HEK293 (cell line): Measurements from ENCODE around the gene FAM210B.

ENCODE experiments used
- KLF16 ChIP-seq: fragments of 450-650 bp; formaldehyde crosslinking; IDR thresholded peaks from 2 replicates; pipeline ENCODE4 v1.5.1; 2017; ENCODE audit warnings: missing biosample characterization, missing genetic modification characterization
- KLF7 ChIP-seq: fragments of 450-650 bp; formaldehyde crosslinking; IDR thresholded peaks from 2 replicates; pipeline ENCODE4 v1.5.1; 2016; ENCODE audit warnings: missing biosample characterization, missing genetic modification characterization, borderline replicate concordance
- TCF7L2 ChIP-seq: IDR thresholded peaks from 2 replicates; pipeline ENCODE4 v1.6.1; 2011; ENCODE audit warnings: low read depth, mild to moderate bottlenecking, inconsistent platforms, low read length, moderate library complexity, borderline replicate concordance
- TRIM28 ChIP-seq: IDR thresholded peaks from 2 replicates; pipeline ENCODE4 v1.6.1; 2011; ENCODE audit warnings: low read length, control low read depth, borderline replicate concordance
- ZNF19 ChIP-seq: fragments of 450-650 bp; formaldehyde crosslinking; IDR thresholded peaks from 2 replicates; pipeline ENCODE4; 2016; ENCODE audit warnings: missing biosample characterization, missing genetic modification characterization, low read depth
- TF ChIP-seq, protein P1 (sequence below): fragments of 450-650 bp; formaldehyde crosslinking; IDR thresholded peaks from 2 replicates; pipeline ENCODE4 v1.5.1; 2016; ENCODE audit warnings: missing biosample characterization, missing genetic modification characterization
- TF ChIP-seq, protein P2 (sequence below): fragments of 450-650 bp; formaldehyde crosslinking; IDR thresholded peaks from 2 replicates; pipeline ENCODE4 v1.5.1; 2016; ENCODE audit warnings: missing biosample characterization, missing genetic modification characterization

- TF ChIP-seq, protein P1, sequence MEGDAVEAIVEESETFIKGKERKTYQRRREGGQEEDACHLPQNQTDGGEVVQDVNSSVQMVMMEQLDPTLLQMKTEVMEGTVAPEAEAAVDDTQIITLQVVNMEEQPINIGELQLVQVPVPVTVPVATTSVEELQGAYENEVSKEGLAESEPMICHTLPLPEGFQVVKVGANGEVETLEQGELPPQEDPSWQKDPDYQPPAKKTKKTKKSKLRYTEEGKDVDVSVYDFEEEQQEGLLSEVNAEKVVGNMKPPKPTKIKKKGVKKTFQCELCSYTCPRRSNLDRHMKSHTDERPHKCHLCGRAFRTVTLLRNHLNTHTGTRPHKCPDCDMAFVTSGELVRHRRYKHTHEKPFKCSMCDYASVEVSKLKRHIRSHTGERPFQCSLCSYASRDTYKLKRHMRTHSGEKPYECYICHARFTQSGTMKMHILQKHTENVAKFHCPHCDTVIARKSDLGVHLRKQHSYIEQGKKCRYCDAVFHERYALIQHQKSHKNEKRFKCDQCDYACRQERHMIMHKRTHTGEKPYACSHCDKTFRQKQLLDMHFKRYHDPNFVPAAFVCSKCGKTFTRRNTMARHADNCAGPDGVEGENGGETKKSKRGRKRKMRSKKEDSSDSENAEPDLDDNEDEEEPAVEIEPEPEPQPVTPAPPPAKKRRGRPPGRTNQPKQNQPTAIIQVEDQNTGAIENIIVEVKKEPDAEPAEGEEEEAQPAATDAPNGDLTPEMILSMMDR, result no peak
- TF ChIP-seq TRIM28 (no peak), TCF7L2 (no peak), KLF7 (tag by site-specific recombination) (no peak), KLF16 (no peak), ZNF19 (no peak)
- TF ChIP-seq, protein P2, sequence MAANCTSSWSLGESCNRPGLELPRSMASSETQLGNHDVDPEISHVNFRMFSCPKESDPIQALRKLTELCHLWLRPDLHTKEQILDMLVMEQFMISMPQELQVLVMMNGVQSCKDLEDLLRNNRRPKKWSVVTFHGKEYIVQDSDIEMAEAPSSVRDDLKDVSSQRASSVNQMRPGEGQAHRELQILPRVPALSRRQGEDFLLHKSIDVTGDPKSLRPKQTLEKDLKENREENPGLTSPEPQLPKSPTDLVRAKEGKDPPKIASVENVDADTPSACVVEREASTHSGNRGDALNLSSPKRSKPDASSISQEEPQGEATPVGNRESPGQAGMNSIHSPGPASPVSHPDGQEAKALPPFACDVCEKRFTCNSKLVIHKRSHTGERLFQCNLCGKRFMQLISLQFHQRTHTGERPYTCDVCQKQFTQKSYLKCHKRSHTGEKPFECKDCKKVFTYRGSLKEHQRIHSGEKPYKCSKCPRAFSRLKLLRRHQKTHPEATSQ (tag by site-specific recombination), result no peak
Measured at GRCh38 chr20:56360908-56361205, 2.1 kb downstream of the FAM210B start.
